Body of pancreas (tissue), 4 donors: ENCODE data around the gene DUSP5. TPM values are rescaled to one million over a fixed set of nuclear protein-coding genes. Genes with fewer than 3 reads are reported as not detected.

Experiments
- ATAC-seq: fragments of 150-250 bp; one replicate; pipeline ENCODE4 v1.9.1; 2016
- DNase-seq, 4 donors: peaks; one replicate each; pipeline ENCODE4 v3.0.0-alpha.2; 2019
- H3K27ac ChIP-seq, 4 donors: fragments of 200-600 bp; sonication (generic); 1 replicate in 3 of 4; 2 replicates in 1 of 4; pipeline versions ENCODE4 v1.5.1 to v1.6.1; 2016 to 2019; ENCODE audit warnings: mild to moderate bottlenecking in 1 of 4, mixed read lengths in 1 of 4, moderate library complexity in 1 of 4
- H3K27me3 ChIP-seq, 2 donors: fragments of 200-600 bp; sonication (generic); one replicate each; pipeline ENCODE4 v1.6.0; 2016; ENCODE audit warnings: mild to moderate bottlenecking in 1 of 2
- H3K36me3 ChIP-seq, 2 donors: fragments of 200-600 bp; sonication (generic); replicated peaks in 1 of 2; 2 replicates each; pipeline ENCODE4 v1.5.1; 2016; ENCODE audit warnings: low read depth in 2 of 2; ENCODE audit not compliant: insufficient read depth in 1 of 2
- H3K4me1 ChIP-seq: fragments of 200-600 bp; sonication (generic); one replicate; pipeline ENCODE4 v1.6.0; 2016
- H3K4me3 ChIP-seq, 2 donors: fragments of 200-600 bp; sonication (generic); 1 replicate in 1 of 2; 2 replicates in 1 of 2; pipeline ENCODE4 v1.5.1; 2016 to 2019
- H3K9me3 ChIP-seq, 3 donors: fragments of 200-600 bp; sonication (generic); 1 replicate in 2 of 3; 2 replicates in 1 of 3; pipeline ENCODE4 v1.5.1; 2016
- CTCF ChIP-seq, 7 experiments: fragments of 450-650 bp in 4 of 7; fragments of 200-600 bp in 3 of 7; sonication (generic) in 3 of 7; IDR thresholded peaks; one replicate each; pipeline ENCODE4 v1.5.1; 2016 to 2019; ENCODE audit warnings: antibody characterized with exemption in 7 of 7
- POLR2A ChIP-seq, 3 donors: fragments of 450-650 bp; IDR thresholded peaks; one replicate each; pipeline ENCODE4 v1.6.1; 2016; ENCODE audit warnings: antibody characterized with exemption in 3 of 3, mild to moderate bottlenecking in 2 of 3
- WGBS, 2 donors: methylation state at CpG; one replicate each; pipeline ENCODE4 v1.1.5; 2017; 5-methylcytosine and 5-hydroxymethylcytosine counted together
- intact Hi-C: fragments of 100-400 bp; cut with DNase I; formaldehyde crosslinking; loops from one replicate; pipeline ENCODE4 v1.15.1; 2023
- total RNA-seq, 2 donors: library from RNA; depleted of rRNA; stranded (reverse); fragments of >200 nt; gene quantifications; one replicate each; pipeline ENCODE4 v1.1.0, GENCODE V29; 2016

The DUSP5 gene
- total RNA-seq, 2 donors from 2014 or later, result 6.2 to 9.2 TPM

- no peaks in the 10 kb centered on the region for H3K4me1 ChIP-seq
- DNase-seq (no peak), ATAC-seq (no peak)
- H3K4me3 ChIP-seq, result no peak overlapping the region
- WGBS, 2 donors, result 74 to 75% methylated on average over 11 of the region's 11 CpGs
- no peaks in the 10 kb centered on the region for H3K36me3 ChIP-seq
- no peaks in the 10 kb centered on the region for H3K27me3 ChIP-seq
- no peak for TF ChIP-seq POLR2A (IDR thresholded peaks at IDR 0.05)
- TF ChIP-seq CTCF (IDR thresholded peaks at IDR 0.05), result no peak
- no peaks in the 10 kb centered on the region for H3K9me3 ChIP-seq
- intact Hi-C loops, result no loop called here
- H3K27ac ChIP-seq, result no peak overlapping the region
These were observed 10.9 kb upstream of the DUSP5 start for GRCh38 chr10:110486680-110487410.

- TF ChIP-seq POLR2A (IDR thresholded peaks at IDR 0.05), result no peak
- no peak for TF ChIP-seq CTCF (IDR thresholded peaks at IDR 0.05)
- H3K27ac ChIP-seq, result no peak overlapping the region
- DNase-seq, result no peak
- no peak overlapping the region for H3K4me3 ChIP-seq
- H3K4me1 ChIP-seq, result no peaks in the 10 kb centered on the region
- intact Hi-C loops, result no loop called here
- no peak for ATAC-seq
- H3K9me3 ChIP-seq, result no peaks in the 10 kb centered on the region
- H3K36me3 ChIP-seq, result no peaks in the 10 kb centered on the region
- 64 to 68% methylated on average over 6 of the region's 6 CpGs for WGBS, 2 donors
- no peaks in the 10 kb centered on the region for H3K27me3 ChIP-seq
These were observed 10.0 kb upstream of the DUSP5 start for GRCh38 chr10:110487411-110488331.

GRCh38 chr10:110488332-110488681, 9.4 kb upstream of the DUSP5 start:
- WGBS, 2 donors, result 41 to 42% methylated on average over 3 to 4 of the region's 4 CpGs
- no peak overlapping the region for H3K27ac ChIP-seq
- H3K4me1 ChIP-seq, result no peaks in the 10 kb centered on the region
- H3K4me3 ChIP-seq, result no peak overlapping the region
- no peaks in the 10 kb centered on the region for H3K27me3 ChIP-seq
- no peak for TF ChIP-seq POLR2A (IDR thresholded peaks at IDR 0.05)
- no peak for TF ChIP-seq CTCF (IDR thresholded peaks at IDR 0.05)
- no peaks in the 10 kb centered on the region for H3K9me3 ChIP-seq
- no peak for ATAC-seq
- DNase-seq, result no peak
- intact Hi-C loops, result no loop called here
- H3K36me3 ChIP-seq, result no peaks in the 10 kb centered on the region

- H3K27ac ChIP-seq, result no peak overlapping the region
- WGBS, 2 donors, result 75 to 86% methylated on average over 5 of the region's 5 CpGs
- TF ChIP-seq POLR2A (IDR thresholded peaks at IDR 0.05), result no peak
- TF ChIP-seq CTCF (IDR thresholded peaks at IDR 0.05), result no peak
- H3K4me3 ChIP-seq, result no peak overlapping the region
- no peaks in the 10 kb centered on the region for H3K9me3 ChIP-seq
- intact Hi-C loops, result no loop called here
- H3K27me3 ChIP-seq, result no peaks in the 10 kb centered on the region
- H3K4me1 ChIP-seq, result no peaks in the 10 kb centered on the region
- DNase-seq (no peak), ATAC-seq (no peak)
- H3K36me3 ChIP-seq, result no peaks in the 10 kb centered on the region
These were observed 8.8 kb upstream of the DUSP5 start for GRCh38 chr10:110488940-110489339.
